Ascending aorta (tissue), 2 donors: Measurements from ENCODE around the gene CLIP4. TPM values are rescaled to one million over a fixed set of nuclear protein-coding genes. Genes with fewer than 3 reads are reported as not detected.

Source experiments
- DNase-seq, 2 donors: peaks; one replicate each; pipeline ENCODE4 v3.0.0-alpha.2; 2019; ENCODE audit warnings: low spot score in 2 of 2
- H3K27ac ChIP-seq, 2 donors: fragments of 200-600 bp; sonication (generic); one replicate each; pipeline ENCODE4 v1.5.1; 2016 to 2017; ENCODE audit warnings: mild to moderate bottlenecking in 1 of 2
- H3K27me3 ChIP-seq: fragments of 200-600 bp; sonication (generic); one replicate; pipeline ENCODE4 v1.5.1; 2017
- H3K36me3 ChIP-seq, 2 donors: fragments of 200-600 bp; sonication (generic); one replicate each; pipeline ENCODE4 v1.5.1; 2016
- H3K4me1 ChIP-seq, 2 donors: fragments of 200-600 bp; sonication (generic); one replicate each; pipeline ENCODE4 v1.5.1; 2016 to 2017; ENCODE audit warnings: mild to moderate bottlenecking in 1 of 2
- H3K4me3 ChIP-seq, 2 donors: fragments of 200-600 bp; sonication (generic); one replicate each; pipeline ENCODE4 v1.5.1; 2016 to 2017; ENCODE audit warnings: mild to moderate bottlenecking in 1 of 2
- H3K9me3 ChIP-seq, 2 donors: fragments of 200-600 bp; sonication (generic); one replicate each; pipeline ENCODE4 v1.5.1; 2016
- CTCF ChIP-seq, 3 experiments: fragments of 200-600 bp in 2 of 3; fragments of 450-650 bp in 1 of 3; sonication (generic) in 2 of 3; IDR thresholded peaks; one replicate each; pipeline ENCODE4 v1.5.1; 2016 to 2019; ENCODE audit warnings: antibody characterized with exemption in 3 of 3, mild to moderate bottlenecking in 1 of 3, moderate library complexity in 1 of 3
- intact Hi-C: fragments of 100-400 bp; cut with DNase I; formaldehyde crosslinking; loops from one replicate; pipeline ENCODE4 v1.15.1; 2023
- total RNA-seq: library from RNA; depleted of rRNA; stranded (reverse); fragments of >200 nt; gene quantifications from one replicate; pipeline ENCODE4 v1.1.0, GENCODE V29; 2016

CLIP4 gene
- total RNA-seq, 1 donor from 2014 or later, result 9.5 TPM

GRCh38 chr2:29119211-29119610 lies 4.0 kb downstream of the CLIP4 start:
- intact Hi-C loops, result loop anchor here (5.0 to 10.0 kb wide), 2 partner anchors 78 to 1026 kb away; partner anchors contain the start of gene YPEL5

DNA sequence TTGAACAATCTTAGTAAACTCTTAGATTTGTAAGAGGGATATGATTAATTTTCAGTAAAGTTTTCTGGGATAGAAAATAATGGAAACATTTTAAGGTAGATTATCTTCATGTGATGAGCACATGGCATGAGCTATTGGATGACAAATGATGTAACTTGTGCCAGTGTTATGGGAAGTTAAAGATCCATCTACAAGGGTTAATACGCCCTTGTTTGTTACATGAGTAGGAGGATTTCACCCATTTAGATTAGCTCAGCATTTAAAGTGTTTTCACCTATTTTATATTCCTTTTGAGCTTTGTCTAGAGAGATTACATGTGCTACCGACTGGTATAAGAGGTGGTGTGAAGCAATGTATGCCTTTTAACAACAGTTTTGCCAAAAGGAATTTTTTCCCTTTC lies 5.6 kb downstream of the CLIP4 start:
- no peak for TF ChIP-seq CTCF (IDR thresholded peaks at IDR 0.05)
- Histone ChIP-seq H3K4me3 (no peak overlapping the region), H3K27ac (no peak overlapping the region), H3K27me3 (no peaks in the 10 kb centered on the region), H3K9me3 (peaks cover 0 to 6% of the 10 kb centered on the region in 2 donors), H3K4me1 (peaks cover 0 to 12% of the 10 kb centered on the region in 2 donors), H3K36me3 (peaks cover 0 to 10% of the 10 kb centered on the region in 2 donors)
- no peak for DNase-seq
- intact Hi-C loops, result no loop called here

More at GRCh38 chr2:29119211-29119610, 4.0 kb downstream of the CLIP4 start:
- Histone ChIP-seq H3K4me1 (peaks cover 0 to 14% of the 10 kb centered on the region in 2 donors), H3K27ac (no peak overlapping the region), H3K4me3 (no peak overlapping the region), H3K9me3 (no peaks in the 10 kb centered on the region), H3K36me3 (no peaks in the 10 kb centered on the region), H3K27me3 (no peaks in the 10 kb centered on the region)
- TF ChIP-seq CTCF (IDR thresholded peaks at IDR 0.05), result no peak
- DNase-seq, result no peak

- TF ChIP-seq CTCF (IDR thresholded peaks at IDR 0.05), result no peak
- H3K27ac ChIP-seq, result no peak overlapping the region
- peaks cover 0 to 10% of the 10 kb centered on the region in 2 donors for H3K36me3 ChIP-seq
- no peak overlapping the region for H3K4me3 ChIP-seq
- peaks cover 0 to 6% of the 10 kb centered on the region in 2 donors for H3K9me3 ChIP-seq
- no peaks in the 10 kb centered on the region for H3K27me3 ChIP-seq
- DNase-seq, result no peak
- H3K4me1 ChIP-seq, result no peaks in the 10 kb centered on the region
- intact Hi-C loops, result no loop called here
Measured at GRCh38 chr2:29123617-29124349, 8.6 kb downstream of the CLIP4 start.

DNA sequence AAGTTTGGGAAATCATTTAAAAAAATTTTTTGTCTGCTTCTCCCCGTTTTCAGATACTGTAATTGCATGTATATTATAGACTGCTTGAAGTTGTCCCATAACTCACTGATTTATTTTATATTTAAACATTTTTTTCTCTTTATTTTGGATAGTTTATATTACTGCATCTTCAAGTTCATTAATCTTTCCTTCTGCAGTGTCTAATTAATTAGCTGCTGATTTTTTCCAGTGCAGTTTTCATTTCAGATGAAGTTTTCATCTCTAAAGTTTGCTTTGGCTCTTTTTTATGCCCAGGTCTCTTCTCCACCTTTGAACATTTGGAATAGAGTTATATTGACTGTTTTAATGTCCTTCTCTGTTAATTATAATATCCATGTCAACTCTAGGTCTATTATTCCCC lies 9.3 kb downstream of the CLIP4 start:
- no peak for TF ChIP-seq CTCF (IDR thresholded peaks at IDR 0.05)
- Histone ChIP-seq H3K36me3 (peaks cover 0 to 10% of the 10 kb centered on the region in 2 donors), H3K4me1 (peaks cover 0 to 3% of the 10 kb centered on the region in 2 donors), H3K27me3 (no peaks in the 10 kb centered on the region), H3K4me3 (no peak overlapping the region), H3K9me3 (peaks cover 0 to 6% of the 10 kb centered on the region in 2 donors), H3K27ac (no peak overlapping the region)
- no peak for DNase-seq
- intact Hi-C loops, result no loop called here

DNA sequence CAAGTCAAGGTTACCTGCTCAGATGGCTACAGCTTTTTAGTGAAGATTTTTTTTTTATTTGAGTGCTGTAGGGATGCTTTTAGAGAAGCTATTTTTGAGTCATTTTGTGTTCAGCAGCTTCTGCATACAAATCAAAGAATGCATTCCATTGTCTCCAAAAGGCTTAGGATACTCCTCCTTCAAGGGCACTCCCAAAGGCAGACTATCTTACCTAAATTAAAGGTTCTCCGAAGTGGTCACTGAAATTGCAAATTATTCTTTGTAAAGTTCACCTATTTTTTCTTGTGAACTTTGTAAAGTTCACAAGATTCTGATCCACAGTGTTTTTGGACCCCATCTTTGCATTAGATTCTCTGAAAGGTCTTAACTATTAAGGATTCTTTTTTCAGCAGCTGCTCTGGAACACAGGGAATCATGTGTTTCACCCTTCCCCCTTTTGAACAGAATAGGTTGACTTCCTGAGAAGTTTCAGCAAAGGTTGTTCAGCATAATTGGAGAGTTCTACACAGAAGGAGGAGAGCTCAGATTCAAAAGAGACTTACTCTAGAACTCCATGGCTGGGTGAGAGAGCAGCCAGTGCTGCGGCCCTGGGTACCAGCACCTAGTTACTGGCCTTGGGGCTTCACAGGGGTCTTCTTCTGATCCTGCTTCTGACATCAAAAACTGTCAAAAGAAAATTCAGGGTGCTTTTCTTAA lies 14.5 kb downstream of the CLIP4 start:
- DNase-seq, result no peak
- TF ChIP-seq CTCF (IDR thresholded peaks at IDR 0.05), result no peak
- Histone ChIP-seq H3K9me3 (peaks cover 0 to 3% of the 10 kb centered on the region in 2 donors), H3K27me3 (no peaks in the 10 kb centered on the region), H3K4me3 (peak overlapping the region in 1 of 2 donors; percentile 47), H3K27ac (peak overlapping the region; percentile 74 to 75), H3K36me3 (peaks cover 12 to 29% of the 10 kb centered on the region in 2 donors), H3K4me1 (peaks cover 3 to 9% of the 10 kb centered on the region in 2 donors)
- intact Hi-C loops, result no loop called here
